ENCODE measurements around the gene PDCD1.

- TF ChIP-seq CTCF (conservative IDR thresholded peaks at IDR 0.05 in 1 of 2, IDR thresholded peaks at IDR 0.05 in 1 of 2; ENCODE audit: low read depth in 1 of 2, low read length in 2 of 2) (no peak), EZH2 (IDR thresholded peaks at IDR 0.05; ENCODE audit: low read length, missing control alignments) (no peak)
Observed at GRCh38 chr2:241861264-241861663, 2.6 kb upstream of the PDCD1 start.
